BE2C (cell line): ENCODE measurements around the gene LLGL2.

Source experiments
- DNase-seq: peaks from one replicate; pipeline ENCODE4 v3.0.0-alpha.2; 2020
- H3K27me3 ChIP-seq: fragments of 250-450 bp; sonication (Bioruptor Pico); 2 replicates; pipeline ENCODE4 v1.5.1; 2020; ENCODE audit warnings: mild to moderate bottlenecking
- H3K36me3 ChIP-seq: fragments of 250-450 bp; sonication (Bioruptor Pico); 2 replicates; pipeline ENCODE4 v1.5.1; 2020; ENCODE audit warnings: mild to moderate bottlenecking
- H3K4me1 ChIP-seq: fragments of 250-450 bp; sonication (Bioruptor Pico); 2 replicates; pipeline ENCODE4 v1.5.1; 2020
- H3K4me3 ChIP-seq: 2 replicates; pipeline ENCODE4 v1.5.1; 2011; ENCODE audit warnings: low read depth, low read length
- H3K9me3 ChIP-seq: fragments of 250-450 bp; sonication (Bioruptor Pico); 2 replicates; pipeline ENCODE4 v1.5.1; 2020
- TF ChIP-seq, protein P1 (sequence below): IDR thresholded peaks from 2 replicates; pipeline ENCODE4 v1.5.1; 2012; ENCODE audit warnings: mild to moderate bottlenecking, low read depth, low read length

Gene LLGL2

GRCh38 chr17:75587675-75588595 lies 62.4 kb downstream of the LLGL2 start, which contains the start of gene MYO15B:
Gene MYO15B (plus strand): TSS chr17:75587800. CDS start chr17:75588058, 258 bp downstream.
- TF ChIP-seq, protein P1, sequence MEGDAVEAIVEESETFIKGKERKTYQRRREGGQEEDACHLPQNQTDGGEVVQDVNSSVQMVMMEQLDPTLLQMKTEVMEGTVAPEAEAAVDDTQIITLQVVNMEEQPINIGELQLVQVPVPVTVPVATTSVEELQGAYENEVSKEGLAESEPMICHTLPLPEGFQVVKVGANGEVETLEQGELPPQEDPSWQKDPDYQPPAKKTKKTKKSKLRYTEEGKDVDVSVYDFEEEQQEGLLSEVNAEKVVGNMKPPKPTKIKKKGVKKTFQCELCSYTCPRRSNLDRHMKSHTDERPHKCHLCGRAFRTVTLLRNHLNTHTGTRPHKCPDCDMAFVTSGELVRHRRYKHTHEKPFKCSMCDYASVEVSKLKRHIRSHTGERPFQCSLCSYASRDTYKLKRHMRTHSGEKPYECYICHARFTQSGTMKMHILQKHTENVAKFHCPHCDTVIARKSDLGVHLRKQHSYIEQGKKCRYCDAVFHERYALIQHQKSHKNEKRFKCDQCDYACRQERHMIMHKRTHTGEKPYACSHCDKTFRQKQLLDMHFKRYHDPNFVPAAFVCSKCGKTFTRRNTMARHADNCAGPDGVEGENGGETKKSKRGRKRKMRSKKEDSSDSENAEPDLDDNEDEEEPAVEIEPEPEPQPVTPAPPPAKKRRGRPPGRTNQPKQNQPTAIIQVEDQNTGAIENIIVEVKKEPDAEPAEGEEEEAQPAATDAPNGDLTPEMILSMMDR: no peak
- H3K4me3 ChIP-seq: no peak within 1 kb of the TSS
- no peaks in the 10 kb centered on the region for H3K9me3 ChIP-seq
- no peaks in the 10 kb centered on the region for H3K36me3 ChIP-seq
- H3K27me3 ChIP-seq: no peaks in the 10 kb centered on the region
- DNase-seq: no peak
- H3K4me1 ChIP-seq: no peaks in the 10 kb centered on the region

- DNase-seq: no peak
- TF ChIP-seq, protein P1: no peak
- Histone ChIP-seq H3K4me1 (no peaks in the 10 kb centered on the region), H3K4me3 (no peak overlapping the region), H3K36me3 (no peaks in the 10 kb centered on the region), H3K27me3 (no peaks in the 10 kb centered on the region), H3K9me3 (no peaks in the 10 kb centered on the region)
Measured at GRCh38 chr17:75588596-75589011, 63.1 kb downstream of the LLGL2 start.

DNA sequence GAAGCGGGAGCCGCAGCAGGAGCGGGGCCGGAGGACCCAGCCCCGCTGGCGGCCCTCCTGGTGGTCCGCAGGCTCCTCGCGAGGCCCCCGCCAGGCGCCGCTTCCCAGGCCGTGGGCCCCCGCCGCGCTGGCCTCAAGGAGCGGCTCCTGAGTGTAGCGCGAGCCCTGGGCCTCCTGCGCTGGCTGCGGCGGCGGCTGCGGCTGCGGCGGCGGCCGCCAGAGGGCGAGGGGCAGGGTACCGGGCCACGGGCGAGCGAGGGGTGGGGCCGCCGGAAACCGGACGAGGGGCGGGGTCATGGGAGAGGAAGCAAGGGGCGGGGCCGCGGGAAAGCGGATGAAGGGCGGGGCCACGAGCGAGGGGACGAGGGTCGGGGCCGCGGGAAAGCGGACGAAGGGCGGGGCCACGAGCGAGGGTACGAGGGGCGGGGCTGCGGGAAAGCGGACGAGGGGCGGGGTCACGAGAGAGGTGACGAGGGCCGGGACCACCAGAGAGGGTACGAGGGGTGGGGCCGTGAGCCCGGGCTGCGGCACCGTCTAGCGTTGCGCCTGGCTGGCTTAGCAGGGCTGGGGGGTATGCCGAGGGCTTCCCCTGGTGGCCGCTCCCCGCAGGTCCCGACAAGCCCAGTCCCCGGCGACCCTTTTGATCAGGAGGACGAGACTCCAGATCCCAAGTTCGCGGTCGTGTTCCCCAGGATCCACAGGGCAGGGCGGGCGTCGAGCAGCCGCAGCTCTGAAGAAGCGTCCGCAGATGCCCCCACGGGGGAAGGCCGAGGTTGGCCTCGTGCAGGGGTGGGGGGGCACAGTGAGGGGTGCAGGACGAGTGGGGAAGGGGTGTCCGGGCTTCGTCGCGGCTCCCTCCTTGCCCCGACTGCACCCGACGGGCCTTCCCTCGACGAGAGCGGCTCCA lies 63.8 kb downstream of the LLGL2 start:
- Histone ChIP-seq H3K4me3 (peak overlapping the region; percentile 51), H3K9me3 (no peaks in the 10 kb centered on the region), H3K36me3 (no peaks in the 10 kb centered on the region), H3K27me3 (no peaks in the 10 kb centered on the region), H3K4me1 (no peaks in the 10 kb centered on the region)
- TF ChIP-seq, protein P1: peak; percentile 32
- DNase-seq: peak; percentile 99

- TF ChIP-seq, protein P1: no peak
- no peaks in the 10 kb centered on the region for H3K9me3 ChIP-seq
- H3K4me1 ChIP-seq: no peaks in the 10 kb centered on the region
- no peak for DNase-seq
- H3K4me3 ChIP-seq: peak overlapping the region; percentile 51
- H3K27me3 ChIP-seq: no peaks in the 10 kb centered on the region
- no peaks in the 10 kb centered on the region for H3K36me3 ChIP-seq
Measured at GRCh38 chr17:75589919-75590303, 64.4 kb downstream of the LLGL2 start.

- no peaks in the 10 kb centered on the region for H3K9me3 ChIP-seq
- TF ChIP-seq, protein P1: no peak
- H3K4me3 ChIP-seq: no peak overlapping the region
- H3K27me3 ChIP-seq: no peaks in the 10 kb centered on the region
- no peaks in the 10 kb centered on the region for H3K36me3 ChIP-seq
- DNase-seq: no peak
- H3K4me1 ChIP-seq: no peaks in the 10 kb centered on the region
Measured at GRCh38 chr17:75590314-75590761, 64.8 kb downstream of the LLGL2 start.
